OCI-LY3 (cell line): ENCODE results near the gene RILPL1.

Experiments used
- H2AFZ ChIP-seq: fragments of 200-600, 300-600 bp; shearing (Covaris generic); 2 replicates; pipeline ENCODE4 v1.6.0; 2014; ENCODE audit warnings: antibody characterized with exemption, low read depth, low read length
- H3K27ac ChIP-seq: fragments of 200-600, 300-600 bp; sonication (generic); 2 replicates; pipeline ENCODE4 v1.5.1; 2014; ENCODE audit warnings: mild to moderate bottlenecking, low read length, moderate library complexity, mixed read lengths
- H3K27me3 ChIP-seq: fragments of 200-600, 300-600 bp; sonication (generic); 2 replicates; pipeline ENCODE4 v1.6.1; 2014; ENCODE audit warnings: low read depth, low read length, mixed read lengths
- H3K36me3 ChIP-seq: fragments of 200-600, 300-600 bp; sonication (generic); replicated peaks from 2 replicates; pipeline ENCODE3; 2014; ENCODE audit warnings: low read depth, low read length, mixed read lengths
- H3K4me1 ChIP-seq: fragments of 300-600, 200-600 bp; sonication (generic); 2 replicates; pipeline ENCODE4 v1.6.1; 2014; ENCODE audit warnings: low read length, mixed read lengths
- H3K4me2 ChIP-seq: fragments of 200-600, 300-600 bp; sonication (generic); 2 replicates; pipeline ENCODE4 v1.6.1; 2014; ENCODE audit warnings: low read length, mixed read lengths
- H3K4me3 ChIP-seq: fragments of 300-600, 200-600 bp; sonication (generic); 2 replicates; pipeline ENCODE4 v1.5.1; 2014; ENCODE audit warnings: antibody characterized with exemption, mild to moderate bottlenecking, low read length, moderate library complexity
- H3K79me2 ChIP-seq: fragments of 300-600, 200-600 bp; shearing (Covaris generic); 2 replicates; pipeline ENCODE4 v1.6.1; 2014; ENCODE audit warnings: mild to moderate bottlenecking, low read length, mixed read lengths
- H3K9ac ChIP-seq: fragments of 300-600, 200-600 bp; shearing (Covaris generic); 2 replicates; pipeline ENCODE4 v1.6.0; 2014; ENCODE audit warnings: mild to moderate bottlenecking, low read length, moderate library complexity
- H3K9me3 ChIP-seq: fragments of 200-600, 300-600 bp; shearing (Covaris generic); 2 replicates; pipeline ENCODE4 v1.6.1; 2014; ENCODE audit warnings: low read length, mixed read lengths; ENCODE audit not compliant: insufficient read depth
- H4K20me1 ChIP-seq: fragments of 200-600, 300-600 bp; sonication (generic); 2 replicates; pipeline ENCODE4 v1.6.1; 2016; ENCODE audit warnings: low read length, mixed read lengths; ENCODE audit not compliant: insufficient read depth
- CTCF ChIP-seq: fragments of 200-600, 300-600 bp; sonication (generic); IDR thresholded peaks from 2 replicates; pipeline ENCODE4 v1.5.1; 2014; ENCODE audit warnings: antibody characterized with exemption, low read length, low read depth
- EZH2phosphoT487 ChIP-seq: fragments of 200-600 bp; shearing (Covaris generic); IDR thresholded peaks from 2 replicates; pipeline ENCODE4 v1.6.1; 2018; ENCODE audit warnings: antibody characterized with exemption, mixed run types, low read depth

The RILPL1 gene

GRCh38 chr12:123523518-123523917, 10.0 kb downstream of the RILPL1 start:
- Histone ChIP-seq H3K27me3 (peaks cover 16% of the 10 kb centered on the region), H4K20me1 (no peaks in the 10 kb centered on the region), H2AFZ (no peak overlapping the region), H3K4me2 (no peak overlapping the region), H3K9me3 (no peaks in the 10 kb centered on the region), H3K4me3 (no peak overlapping the region), H3K36me3 (no peaks in the 10 kb centered on the region), H3K9ac (no peak overlapping the region), H3K79me2 (no peaks in the 10 kb centered on the region), H3K27ac (no peak overlapping the region), H3K4me1 (no peaks in the 10 kb centered on the region)
- TF ChIP-seq EZH2phosphoT487: no peak
- no peak for TF ChIP-seq CTCF

GRCh38 chr12:123522164-123522563, 11.4 kb downstream of the RILPL1 start:
- no peak overlapping the region for H3K9ac ChIP-seq
- no peaks in the 10 kb centered on the region for H3K4me1 ChIP-seq
- H3K4me2 ChIP-seq: no peak overlapping the region
- H3K9me3 ChIP-seq: no peaks in the 10 kb centered on the region
- no peak overlapping the region for H3K4me3 ChIP-seq
- H3K27ac ChIP-seq: no peak overlapping the region
- H3K79me2 ChIP-seq: no peaks in the 10 kb centered on the region
- H4K20me1 ChIP-seq: no peaks in the 10 kb centered on the region
- no peaks in the 10 kb centered on the region for H3K36me3 ChIP-seq
- H3K27me3 ChIP-seq: peaks cover 10% of the 10 kb centered on the region
- no peak for TF ChIP-seq CTCF
- TF ChIP-seq EZH2phosphoT487: no peak
- no peak overlapping the region for H2AFZ ChIP-seq

- no peaks in the 10 kb centered on the region for H3K36me3 ChIP-seq
Measured at GRCh38 chr12:123520567-123521474, 12.7 kb downstream of the RILPL1 start.

More at GRCh38 chr12:123520567-123521474, 12.7 kb downstream of the RILPL1 start:
- no peaks in the 10 kb centered on the region for H4K20me1 ChIP-seq
- H3K9me3 ChIP-seq: no peaks in the 10 kb centered on the region
- no peaks in the 10 kb centered on the region for H3K4me1 ChIP-seq
- H3K4me2 ChIP-seq: no peak overlapping the region
- peaks cover 4% of the 10 kb centered on the region; the same call in 1 of the 2 replicates for H3K27me3 ChIP-seq
- no peak for TF ChIP-seq EZH2phosphoT487
- no peak for TF ChIP-seq CTCF
- H3K4me3 ChIP-seq: no peak overlapping the region
- no peak overlapping the region for H3K27ac ChIP-seq
- no peaks in the 10 kb centered on the region for H3K79me2 ChIP-seq
- H3K9ac ChIP-seq: no peak overlapping the region
- H2AFZ ChIP-seq: no peak overlapping the region
